ENCODE measurements around the gene ATRN.
"Not testable (repeated sequence)": the region's sequence is repeated elsewhere in the genome, so short reads cannot be mapped to it uniquely, and the experiment has no call there.

ATRN gene

DNA sequence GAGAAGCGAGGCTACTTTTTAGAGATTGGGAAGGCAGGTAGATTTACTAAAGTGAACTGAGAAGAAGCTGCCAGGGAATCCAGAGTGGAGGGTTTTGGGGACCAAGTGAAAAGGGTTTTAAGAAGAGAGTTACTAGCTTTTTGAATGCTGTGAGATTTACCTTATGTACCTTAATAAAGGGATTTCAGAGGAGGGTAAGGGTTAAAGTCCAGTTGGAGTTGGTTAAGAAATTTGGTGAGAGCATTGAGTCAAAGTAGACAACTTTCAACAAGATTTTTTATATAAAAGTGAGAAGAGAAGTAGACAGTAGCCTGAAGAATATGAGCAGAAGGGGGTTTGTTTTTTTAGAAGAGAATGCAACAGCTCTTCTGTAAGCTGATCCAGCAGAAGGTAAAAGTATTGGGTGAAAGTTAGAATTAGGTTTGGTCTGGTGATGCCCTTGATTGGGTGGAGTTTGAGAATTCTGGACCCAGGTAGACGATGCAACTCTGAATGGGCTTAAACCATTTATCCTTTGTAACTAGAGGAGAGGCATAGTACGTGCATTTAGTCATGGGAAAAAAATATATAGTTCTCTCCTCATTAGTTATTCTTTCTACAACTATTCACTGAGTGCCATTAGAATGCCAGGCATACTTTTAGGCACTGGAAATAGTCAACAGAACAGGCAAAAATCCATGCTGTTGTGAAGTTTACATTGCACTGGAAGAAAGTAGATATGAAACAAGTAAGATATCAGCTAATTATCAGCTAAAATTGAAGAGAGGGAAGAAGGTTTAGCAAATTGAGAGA lies 44.8 kb downstream of the ATRN start:
- peak; percentile 35 for DNase-seq (ENCODE audit: low read depth, low spot score)

DNA sequence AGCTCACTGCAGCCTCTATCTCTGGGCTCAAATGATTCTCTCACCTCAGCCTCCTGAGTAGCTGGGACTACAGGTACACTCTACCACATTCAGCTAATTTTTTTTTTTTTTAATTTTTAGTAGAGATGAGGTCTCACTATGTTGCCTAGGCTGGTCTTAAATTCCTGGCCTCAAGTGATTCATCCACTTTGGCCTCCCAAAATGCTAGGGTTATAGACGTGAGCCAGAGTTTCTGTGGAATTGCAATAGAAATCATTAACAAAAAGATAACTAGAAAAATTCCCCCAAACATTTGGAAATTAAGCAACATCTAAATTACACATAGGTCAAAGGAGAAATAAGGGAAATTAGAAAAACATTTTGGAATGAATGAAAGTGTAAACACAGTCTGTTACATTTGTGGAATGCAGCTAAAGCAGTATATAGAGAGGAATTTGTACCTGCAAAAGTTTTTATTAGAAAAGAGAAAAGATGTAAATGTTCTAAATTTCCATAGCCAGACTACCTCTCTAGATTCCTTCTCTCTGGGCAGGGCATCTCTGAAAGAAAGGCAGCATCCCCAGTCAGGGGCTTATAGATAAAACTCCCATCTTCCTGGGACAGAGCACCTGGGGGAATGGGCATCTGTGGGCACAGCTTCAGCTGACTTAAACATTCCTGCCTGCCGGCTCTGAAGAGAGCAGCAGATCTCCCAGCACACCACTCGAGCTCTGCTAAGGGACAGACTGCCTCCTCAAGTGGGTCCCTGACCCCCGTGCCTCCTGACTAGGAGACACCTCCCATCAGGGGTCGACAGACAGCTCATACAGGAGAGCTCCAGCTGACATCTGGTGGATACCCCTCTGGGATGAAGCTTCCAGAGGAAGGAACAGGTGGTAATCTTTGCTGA lies 51.3 kb downstream of the ATRN start:
- DNase-seq (ENCODE audit: low read depth, low spot score), result no peak

DNA sequence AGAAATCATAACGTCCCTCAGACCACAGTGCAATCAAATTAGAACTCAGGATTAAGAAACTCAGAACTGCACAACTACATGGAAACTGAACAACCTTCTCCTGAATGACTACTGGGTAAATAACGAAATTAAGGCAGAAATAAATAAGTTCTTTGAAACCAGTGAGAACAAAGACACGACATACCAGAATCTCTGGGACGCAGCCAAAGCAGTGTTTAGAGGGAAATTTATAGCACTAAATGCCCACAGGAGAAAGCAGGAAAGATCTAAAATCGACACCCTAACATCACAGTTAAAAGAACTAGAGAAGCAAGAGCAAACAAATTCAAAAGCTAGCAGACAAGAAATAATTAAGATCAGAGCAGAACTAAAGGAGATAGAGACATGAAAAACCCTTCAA lies 53.9 kb downstream of the ATRN start:
- not testable (repeated sequence) for DNase-seq (ENCODE audit: low read depth, low spot score)

DNA sequence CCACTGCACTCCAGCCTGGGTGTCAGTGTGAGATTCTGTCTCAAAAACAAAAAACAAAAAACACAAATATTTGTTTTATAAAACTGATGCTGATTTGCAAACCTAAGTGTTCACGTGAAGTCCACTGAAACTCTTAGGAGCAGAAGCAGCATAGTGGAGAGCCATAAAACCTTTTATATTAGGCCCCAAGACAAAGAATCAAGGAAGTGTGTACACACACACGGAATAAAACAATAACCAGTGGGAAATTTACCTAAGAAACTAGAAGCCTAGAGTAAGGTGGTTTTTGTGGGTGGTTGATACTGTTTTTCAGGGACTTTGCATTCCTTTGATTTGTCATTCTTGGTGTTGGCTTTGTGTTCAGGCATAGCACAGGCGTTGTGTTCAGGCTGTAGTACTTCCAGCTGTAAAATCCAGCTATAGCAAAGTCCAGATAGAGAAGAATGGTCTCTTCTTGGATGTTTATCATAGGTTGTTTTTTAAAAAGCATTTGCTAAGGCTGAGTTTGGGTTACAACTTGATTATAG lies 61.3 kb downstream of the ATRN start:
- DNase-seq (ENCODE audit: low read depth, low spot score), result peak; percentile 65

DNA sequence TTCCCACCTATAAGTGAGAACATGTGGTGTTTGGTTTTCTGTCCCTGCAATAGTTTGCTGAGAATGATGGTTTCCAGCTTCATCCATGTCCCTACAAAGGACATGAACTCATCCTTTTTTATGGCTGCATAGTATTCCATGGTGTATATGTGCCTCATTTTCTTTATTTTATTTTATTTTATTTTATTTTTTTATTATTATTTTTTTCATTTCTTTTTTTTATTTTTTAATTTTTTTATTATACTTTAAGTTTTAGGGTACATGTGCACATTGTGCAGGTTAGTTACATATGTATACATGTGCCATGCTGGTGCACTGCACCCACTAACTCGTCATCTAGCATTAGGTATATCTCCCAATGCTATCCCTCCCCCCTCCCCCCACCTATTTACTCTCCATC lies 66.9 kb downstream of the ATRN start:
- DNase-seq (ENCODE audit: low read depth, low spot score), result not testable (repeated sequence)

DNA sequence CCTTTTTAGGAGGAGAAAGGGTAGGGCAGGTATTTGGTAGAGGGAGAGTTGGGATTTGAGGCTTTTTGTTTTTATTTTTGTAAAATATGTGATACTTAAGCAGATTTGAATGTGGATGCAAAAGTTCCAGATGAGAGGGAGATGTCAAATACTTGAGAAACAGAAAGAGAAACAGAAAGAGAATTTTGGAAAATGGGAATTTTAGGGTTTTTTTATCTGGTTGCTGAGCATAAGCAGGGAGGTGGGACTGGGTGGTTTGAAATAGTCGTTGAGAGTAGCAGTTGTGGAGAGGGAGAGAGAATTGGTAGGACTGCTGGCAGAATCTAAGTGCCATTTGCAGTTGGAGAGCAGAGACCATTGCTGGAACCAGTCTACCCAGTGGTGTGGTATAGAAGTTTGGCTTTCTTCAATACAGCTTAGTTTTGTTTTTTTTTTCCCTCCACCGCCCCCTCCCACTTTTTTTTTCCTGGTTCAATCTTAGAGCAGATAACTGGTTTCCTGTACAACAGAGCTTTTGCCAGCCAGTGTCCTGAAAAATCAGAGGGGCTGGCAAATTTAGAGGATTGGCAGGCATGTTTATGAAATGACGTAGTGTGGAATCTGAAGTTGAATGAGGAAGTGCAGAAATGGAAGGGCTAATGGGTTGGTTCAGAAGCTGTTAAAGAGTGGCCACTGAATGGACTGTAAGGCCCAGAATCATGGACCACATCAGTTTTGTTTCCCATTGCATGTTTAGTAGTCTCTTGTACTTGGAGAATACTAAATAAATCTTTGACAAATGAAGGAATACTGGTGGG lies 68.7 kb downstream of the ATRN start:
- DNase-seq (ENCODE audit: low read depth, low spot score), result no peak

DNA sequence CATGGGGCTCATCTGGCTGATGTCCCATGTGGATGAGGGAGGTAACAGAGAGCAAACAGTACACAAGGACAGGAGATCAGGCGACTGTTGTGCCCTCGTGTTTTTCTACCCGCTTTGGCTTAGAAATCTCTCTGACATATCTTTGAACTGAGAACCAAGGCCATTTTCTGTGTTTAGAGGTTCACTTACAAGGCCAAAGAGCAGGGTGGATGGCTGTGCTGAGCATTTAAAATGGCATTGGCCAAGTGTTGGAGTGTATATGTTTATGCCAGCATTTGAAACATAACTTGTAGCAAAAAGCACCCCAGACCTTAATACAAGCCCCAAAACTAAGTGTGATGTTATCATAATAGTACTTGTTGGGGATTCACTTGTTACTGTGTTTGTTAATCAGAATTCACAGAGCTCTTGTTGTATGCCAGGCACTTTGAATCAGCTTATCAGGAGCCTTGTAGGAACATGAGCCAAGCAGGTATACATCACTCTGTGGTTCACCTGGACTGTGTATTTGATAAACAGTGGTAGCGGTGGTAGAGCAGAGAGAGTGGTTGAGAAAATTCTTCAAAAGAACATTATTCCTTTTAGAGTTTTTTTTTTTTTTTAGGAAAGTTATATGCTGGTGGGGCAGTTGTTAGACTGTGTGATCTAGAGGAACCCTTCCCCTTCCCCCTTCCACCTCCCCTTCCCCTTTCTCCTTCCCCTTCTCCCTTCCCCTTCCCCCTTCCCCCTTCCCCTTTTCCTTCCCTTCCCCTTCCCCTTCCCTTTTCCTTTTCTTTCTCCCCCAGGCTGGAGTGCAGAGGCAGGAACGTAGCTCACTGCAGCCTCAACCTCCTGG lies 71.3 kb downstream of the ATRN start:
- DNase-seq (ENCODE audit: low read depth, low spot score), result no peak

DNA sequence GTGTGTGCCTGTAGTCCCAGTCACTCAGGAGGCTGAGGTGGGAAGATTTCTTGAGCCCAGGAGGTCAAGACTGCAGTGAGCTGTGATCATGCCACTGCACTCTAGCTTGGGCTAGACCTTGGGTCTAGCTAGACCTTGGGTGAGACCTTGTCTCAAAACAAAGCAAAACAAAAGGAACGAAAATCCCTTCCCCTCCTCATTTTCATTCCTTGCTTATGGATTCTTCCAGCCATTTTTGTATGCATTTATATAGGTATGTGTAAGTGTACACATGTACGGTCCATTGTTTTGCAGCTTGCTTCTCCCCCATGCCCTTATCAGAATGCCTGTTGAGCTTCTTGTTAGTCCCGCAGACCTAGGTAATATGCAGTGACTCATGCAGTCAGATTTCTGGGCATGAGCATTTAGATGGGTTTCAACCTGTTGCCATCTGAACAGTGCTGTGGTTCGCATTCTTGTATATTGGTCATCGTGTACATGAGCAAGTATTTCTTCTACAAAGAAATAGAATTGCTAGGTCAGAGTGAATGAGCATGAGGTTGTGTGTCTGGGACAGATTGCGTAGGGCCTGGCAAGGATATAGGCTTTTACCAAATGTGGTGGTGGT lies 73.2 kb downstream of the ATRN start:
- DNase-seq (ENCODE audit: low read depth, low spot score), result peak; percentile 95

DNA sequence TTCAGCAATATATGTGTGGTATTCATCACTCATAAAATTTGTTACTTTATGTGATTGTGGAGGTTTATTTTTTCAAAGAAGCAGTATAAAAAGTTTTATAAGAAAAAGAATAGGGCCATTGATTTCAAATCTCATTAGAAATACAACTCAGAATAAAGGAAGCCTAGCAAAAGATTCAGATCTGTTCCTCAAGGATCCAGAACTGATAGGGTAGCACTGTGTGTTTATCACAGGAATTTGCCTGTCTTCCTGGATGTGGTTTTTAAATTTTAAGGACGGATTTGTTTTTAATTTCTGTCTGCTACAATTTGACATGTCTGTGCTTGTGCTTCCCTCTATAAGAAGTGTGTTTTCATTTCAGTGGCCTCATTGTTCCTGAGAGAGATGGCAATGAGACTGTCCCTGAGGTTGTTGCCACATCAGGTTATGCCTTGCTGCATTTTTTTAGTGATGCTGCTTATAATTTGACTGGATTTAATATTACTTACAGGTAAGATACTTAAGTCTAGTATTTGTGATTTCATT lies 74.6 kb downstream of the ATRN start:
- DNase-seq (ENCODE audit: low read depth, low spot score), result no peak

DNA sequence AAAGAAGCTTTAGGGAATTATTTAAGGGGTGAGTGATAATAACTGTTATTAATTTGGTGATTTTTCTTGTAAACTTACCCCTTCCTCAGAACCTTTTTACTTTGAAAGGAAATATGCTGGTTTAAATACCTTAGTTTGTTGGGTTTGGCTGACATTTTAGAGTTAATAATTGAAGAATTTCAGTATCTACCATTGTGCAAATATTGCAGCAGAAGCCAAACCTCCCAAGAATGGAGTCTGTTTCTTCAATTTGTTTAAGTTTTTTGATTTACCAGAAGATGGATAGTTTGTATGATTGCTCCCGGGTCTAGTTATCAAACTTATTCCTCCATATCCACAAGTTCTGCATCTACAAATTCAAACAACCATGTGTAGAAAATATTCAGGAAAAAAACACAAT lies 77.1 kb downstream of the ATRN start:
- peak; percentile 12 for DNase-seq (ENCODE audit: low read depth, low spot score)

DNA sequence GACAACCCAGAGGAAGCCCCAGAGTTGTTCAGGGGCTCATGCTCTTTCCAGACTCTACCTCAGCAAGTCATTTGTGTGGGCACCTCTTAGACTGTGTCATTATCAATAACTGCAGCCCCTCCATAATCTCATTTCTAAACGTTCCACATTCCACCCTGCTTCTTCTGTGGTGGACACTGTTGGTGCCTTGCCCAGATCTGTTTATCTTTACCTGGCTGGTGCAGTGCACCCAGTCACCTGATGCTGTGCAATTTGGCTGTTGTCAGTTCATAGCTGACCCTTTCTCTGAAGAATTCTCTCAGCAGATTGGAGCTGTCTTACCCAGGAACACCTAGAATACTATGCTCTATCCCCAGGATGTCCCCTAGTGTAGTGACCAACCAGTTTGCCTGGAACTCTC lies 80.0 kb downstream of the ATRN start:
- no peak for DNase-seq (ENCODE audit: low read depth, low spot score)

DNA sequence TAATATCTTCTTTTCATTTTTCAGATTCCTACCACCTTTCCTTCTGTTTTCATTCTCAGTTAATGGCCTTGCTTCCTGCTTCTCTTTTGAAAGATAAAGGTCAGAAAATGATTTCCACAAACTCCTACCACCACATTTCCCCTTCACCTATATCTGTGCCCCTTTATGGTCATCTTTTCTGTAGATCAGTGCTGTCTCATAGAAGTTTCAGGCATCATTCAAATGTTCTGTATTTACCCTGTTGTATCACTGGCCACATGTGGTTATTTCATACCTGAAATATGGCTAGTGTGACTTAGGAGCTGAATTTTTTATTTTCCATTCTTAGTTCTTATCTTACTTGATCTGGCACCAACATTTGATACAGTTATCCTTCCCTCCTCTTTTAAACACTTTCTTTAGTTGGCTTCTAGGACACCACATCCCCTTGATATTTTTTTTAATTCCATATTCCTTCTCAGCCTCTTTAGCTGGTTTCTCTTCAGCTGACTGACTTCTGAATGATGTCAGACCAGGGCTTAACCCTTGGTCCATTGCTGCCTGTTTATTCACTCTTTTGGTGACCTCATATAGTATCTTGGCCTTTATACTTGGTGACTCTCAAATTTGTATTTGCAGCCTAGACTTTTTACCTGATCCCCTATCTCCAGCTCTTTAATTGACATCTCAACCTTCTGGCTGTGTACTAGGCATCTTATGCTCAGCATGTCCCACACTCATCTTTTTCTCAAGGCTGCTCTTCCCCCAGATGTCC lies 81.0 kb downstream of the ATRN start:
- no peak for DNase-seq (ENCODE audit: low read depth, low spot score)

DNA sequence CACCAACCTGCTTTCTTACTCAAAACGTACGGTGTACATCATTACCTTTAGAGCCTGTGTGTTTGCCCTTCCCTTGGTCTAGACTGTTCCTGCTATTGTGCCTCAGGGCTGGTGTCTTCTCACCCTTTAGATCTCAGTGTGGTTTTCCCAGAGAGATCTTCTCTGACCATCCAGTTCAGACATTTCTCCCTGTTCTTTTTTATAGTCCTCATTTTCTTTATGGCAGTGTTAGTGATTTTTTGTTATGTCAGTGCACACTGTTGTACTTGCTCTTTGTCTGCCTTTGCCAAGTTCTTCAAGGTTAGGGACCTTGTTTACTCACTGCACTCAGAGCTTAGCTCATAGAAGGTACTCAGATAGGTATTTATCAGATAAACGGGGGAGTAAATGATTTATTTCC lies 82.8 kb downstream of the ATRN start:
- no peak for DNase-seq (ENCODE audit: low read depth, low spot score)

DNA sequence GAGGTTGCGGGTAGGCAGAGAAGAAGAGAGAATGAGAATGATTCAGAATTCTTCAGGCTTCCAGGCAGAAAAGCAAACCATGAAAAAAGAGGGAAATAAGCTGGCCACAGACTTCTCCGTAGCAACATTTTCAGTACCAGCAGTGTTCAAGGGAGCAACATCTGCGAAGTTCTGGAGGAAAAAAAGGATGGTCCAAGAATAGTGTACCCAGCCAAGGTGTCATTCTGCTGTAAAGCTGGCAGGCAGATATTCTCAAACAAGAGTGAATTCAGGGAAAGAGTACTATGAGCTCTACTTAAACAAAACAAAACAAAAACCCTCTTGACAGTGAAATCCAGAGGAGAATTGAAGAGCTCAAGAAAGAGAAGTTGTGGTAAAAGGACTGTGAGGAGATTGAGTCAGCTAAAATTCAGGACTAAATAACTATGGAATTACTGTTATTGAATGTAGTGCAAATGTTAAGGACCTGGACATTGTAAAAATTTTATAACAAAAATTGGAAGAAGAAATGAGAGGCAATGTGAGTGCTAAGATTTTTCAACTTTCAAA lies 86.5 kb downstream of the ATRN start:
- DNase-seq (ENCODE audit: low read depth, low spot score), result no peak

DNA sequence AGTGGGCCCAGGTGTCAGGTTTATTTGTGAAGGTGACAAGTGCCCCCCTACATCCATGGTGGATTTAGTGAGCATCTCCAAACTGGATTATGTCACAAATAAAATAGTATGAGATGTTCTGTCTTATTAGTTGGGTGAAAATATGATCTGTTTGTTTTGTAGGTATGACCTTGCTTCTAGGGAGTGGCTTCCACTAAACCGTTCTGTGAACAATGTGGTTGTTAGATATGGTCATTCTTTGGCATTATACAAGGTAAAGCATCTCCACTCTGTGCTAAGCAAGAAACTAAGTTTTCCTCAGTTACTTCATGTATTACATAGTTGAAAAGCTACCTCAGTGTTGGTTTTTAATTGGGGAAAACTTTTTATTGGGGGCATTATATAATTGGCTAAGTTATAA lies 88.4 kb downstream of the ATRN start:
- no peak for DNase-seq (ENCODE audit: low read depth, low spot score)

DNA sequence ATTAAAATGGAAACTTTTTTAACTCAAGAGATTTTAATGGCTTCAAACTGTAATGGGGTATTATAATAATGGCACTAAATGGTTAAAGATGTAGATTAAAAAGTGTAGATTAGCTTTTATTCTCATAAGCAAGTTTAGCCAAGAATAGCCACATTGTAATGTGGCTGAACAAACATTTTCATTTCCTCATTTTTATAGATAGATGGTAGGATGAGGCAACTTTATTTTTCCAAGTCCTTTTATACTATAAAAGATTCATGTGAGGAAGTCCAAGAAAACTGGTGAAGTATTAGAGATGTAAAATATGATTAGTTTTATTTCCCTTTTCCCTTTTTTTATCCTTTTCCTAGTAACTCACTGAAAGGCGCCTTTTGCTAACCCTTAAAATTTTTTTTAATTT lies 88.8 kb downstream of the ATRN start:
- DNase-seq (ENCODE audit: low read depth, low spot score), result no peak

DNA sequence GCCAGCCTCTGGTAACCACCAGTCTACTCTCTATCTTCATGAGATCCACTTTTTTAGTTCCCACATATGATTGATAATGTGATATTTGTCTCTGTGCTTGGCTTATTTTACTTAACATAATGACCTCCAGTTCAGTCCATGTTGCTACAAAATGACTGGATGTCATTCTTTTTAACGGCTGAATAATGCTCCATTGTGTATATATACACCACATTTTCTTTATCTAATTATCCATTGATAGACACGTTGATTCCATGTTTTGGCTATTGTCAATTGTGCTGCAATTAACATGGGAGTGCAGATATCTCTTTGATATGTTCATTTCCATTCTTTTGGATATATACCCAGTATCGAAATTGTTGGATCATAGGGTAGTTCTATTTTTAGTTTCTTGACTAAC lies 89.3 kb downstream of the ATRN start:
- no peak for DNase-seq (ENCODE audit: low read depth, low spot score)

DNA sequence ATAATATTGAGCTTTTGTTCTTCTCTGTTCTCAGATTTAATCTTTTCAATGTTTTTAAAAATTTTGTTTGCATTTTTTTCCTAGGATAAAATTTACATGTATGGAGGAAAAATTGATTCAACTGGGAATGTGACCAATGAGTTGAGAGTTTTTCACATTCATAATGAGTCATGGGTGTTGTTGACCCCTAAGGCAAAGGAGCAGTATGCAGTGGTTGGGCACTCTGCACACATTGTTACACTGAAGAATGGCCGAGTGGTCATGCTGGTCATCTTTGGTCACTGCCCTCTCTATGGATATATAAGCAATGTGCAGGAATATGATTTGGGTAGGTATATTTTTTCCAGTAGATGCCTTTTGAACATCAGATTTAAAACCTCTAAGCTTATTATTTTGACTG lies 89.8 kb downstream of the ATRN start:
- DNase-seq (ENCODE audit: low read depth, low spot score), result no peak

DNA sequence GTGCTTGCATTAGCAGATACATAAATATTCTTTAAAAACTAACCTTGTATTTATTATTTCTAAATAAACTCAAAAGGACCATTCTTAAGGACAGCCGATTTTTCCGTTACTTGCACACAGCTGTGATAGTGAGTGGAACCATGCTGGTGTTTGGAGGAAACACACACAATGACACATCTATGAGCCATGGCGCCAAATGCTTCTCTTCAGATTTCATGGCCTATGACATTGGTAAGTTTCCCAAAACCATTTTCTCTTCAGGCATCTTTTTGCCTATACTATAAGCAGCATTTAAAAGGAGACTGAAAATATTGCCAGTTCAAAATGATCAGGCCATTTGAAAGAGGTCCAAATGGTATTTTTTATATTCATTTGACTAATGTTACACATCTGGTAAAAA lies 92.3 kb downstream of the ATRN start:
- DNase-seq (ENCODE audit: low read depth, low spot score), result no peak

Data from astrocyte of the hippocampus (primary cell).